ENCODE data around the gene GXYLT2. TPM values are rescaled to one million over a fixed set of nuclear protein-coding genes. Genes with fewer than 3 reads are reported as not detected.

GXYLT2 gene
- total and polyA plus RNA-seq, 2 of the 13 experiments (the other 11 are each of a cell fraction or from before 2014, with no cell fraction given) = 4.3 to 6.9 TPM

DNA sequence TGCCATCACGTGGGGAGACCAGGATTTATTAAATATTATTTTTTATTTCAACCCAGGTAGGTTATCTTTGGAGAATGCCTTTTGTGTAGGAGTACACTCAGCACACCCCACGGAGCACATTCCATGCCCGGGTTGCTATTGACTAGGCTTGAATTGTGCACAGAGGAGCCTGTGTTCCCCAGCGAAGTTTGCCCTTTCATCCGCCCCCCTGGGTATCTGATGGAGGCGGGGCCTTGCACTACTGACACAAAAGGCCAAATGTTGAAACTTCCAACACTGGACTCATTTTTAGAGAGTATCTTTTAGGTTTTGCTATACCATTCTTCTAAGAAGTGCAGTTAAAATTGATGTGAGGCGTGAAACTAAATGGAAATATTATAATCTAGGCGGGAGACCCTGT is 69.5 kb downstream of the GXYLT2 start (continued):
- TF ChIP-seq, protein P1, sequence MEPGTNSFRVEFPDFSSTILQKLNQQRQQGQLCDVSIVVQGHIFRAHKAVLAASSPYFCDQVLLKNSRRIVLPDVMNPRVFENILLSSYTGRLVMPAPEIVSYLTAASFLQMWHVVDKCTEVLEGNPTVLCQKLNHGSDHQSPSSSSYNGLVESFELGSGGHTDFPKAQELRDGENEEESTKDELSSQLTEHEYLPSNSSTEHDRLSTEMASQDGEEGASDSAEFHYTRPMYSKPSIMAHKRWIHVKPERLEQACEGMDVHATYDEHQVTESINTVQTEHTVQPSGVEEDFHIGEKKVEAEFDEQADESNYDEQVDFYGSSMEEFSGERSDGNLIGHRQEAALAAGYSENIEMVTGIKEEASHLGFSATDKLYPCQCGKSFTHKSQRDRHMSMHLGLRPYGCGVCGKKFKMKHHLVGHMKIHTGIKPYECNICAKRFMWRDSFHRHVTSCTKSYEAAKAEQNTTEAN (CRISPR knock-in tag; conservative IDR thresholded peaks at IDR 0.05) = peak; percentile 100
- no peak for TF ChIP-seq SSRP1 (CRISPR knock-in tag; IDR thresholded peaks at IDR 0.05)
- TF ChIP-seq, protein P2, sequence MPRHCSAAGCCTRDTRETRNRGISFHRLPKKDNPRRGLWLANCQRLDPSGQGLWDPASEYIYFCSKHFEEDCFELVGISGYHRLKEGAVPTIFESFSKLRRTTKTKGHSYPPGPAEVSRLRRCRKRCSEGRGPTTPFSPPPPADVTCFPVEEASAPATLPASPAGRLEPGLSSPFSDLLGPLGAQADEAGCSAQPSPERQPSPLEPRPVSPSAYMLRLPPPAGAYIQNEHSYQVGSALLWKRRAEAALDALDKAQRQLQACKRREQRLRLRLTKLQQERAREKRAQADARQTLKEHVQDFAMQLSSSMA (CRISPR knock-in tag; IDR thresholded peaks at IDR 0.05) = no peak
- TF ChIP-seq MED13 (CRISPR knock-in tag; IDR thresholded peaks at IDR 0.05) = peak; percentile 46; the same call in 1 of the 2 replicates
- TF ChIP-seq ZNF782 (CRISPR knock-in tag; IDR thresholded peaks at IDR 0.05; ENCODE audit: borderline replicate concordance) = no peak
- no peak for TF ChIP-seq ZNF616 (CRISPR knock-in tag; IDR thresholded peaks at IDR 0.05; ENCODE audit: low read depth)
- TF ChIP-seq ZNF569 (CRISPR knock-in tag; IDR thresholded peaks at IDR 0.05; ENCODE audit: borderline replicate concordance) = no peak
- no peak for TF ChIP-seq PRPF4 (IDR thresholded peaks at IDR 0.05; ENCODE audit: low read depth, low read length, poor library complexity, severe bottlenecking)
- no peak for TF ChIP-seq RORA (CRISPR knock-in tag; IDR thresholded peaks at IDR 0.05)
- TF ChIP-seq ZNF382 (CRISPR knock-in tag; IDR thresholded peaks at IDR 0.05; ENCODE audit: borderline replicate concordance) = no peak
- TF ChIP-seq NRL (CRISPR knock-in tag; IDR thresholded peaks at IDR 0.05; ENCODE audit: borderline replicate concordance) = no peak
- no peak for TF ChIP-seq RBM39 (IDR thresholded peaks at IDR 0.05; ENCODE audit: low read depth, low read length, poor library complexity, severe bottlenecking)
- TF ChIP-seq ZNF180 (CRISPR knock-in tag; IDR thresholded peaks at IDR 0.05; ENCODE audit: borderline replicate concordance, low read depth) = no peak
- no peak for TF ChIP-seq ZNF3 (CRISPR knock-in tag; IDR thresholded peaks at IDR 0.05)
- no peak for TF ChIP-seq ZNF672 (CRISPR knock-in tag; IDR thresholded peaks at IDR 0.05)
- TF ChIP-seq, protein P3, sequence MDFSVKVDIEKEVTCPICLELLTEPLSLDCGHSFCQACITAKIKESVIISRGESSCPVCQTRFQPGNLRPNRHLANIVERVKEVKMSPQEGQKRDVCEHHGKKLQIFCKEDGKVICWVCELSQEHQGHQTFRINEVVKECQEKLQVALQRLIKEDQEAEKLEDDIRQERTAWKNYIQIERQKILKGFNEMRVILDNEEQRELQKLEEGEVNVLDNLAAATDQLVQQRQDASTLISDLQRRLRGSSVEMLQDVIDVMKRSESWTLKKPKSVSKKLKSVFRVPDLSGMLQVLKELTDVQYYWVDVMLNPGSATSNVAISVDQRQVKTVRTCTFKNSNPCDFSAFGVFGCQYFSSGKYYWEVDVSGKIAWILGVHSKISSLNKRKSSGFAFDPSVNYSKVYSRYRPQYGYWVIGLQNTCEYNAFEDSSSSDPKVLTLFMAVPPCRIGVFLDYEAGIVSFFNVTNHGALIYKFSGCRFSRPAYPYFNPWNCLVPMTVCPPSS (IDR thresholded peaks at IDR 0.05) = no peak
- no peak for TF ChIP-seq ZBTB7A (CRISPR knock-in tag; IDR thresholded peaks at IDR 0.05)
- no peak for TF ChIP-seq MTF2 (CRISPR knock-in tag; IDR thresholded peaks at IDR 0.05; ENCODE audit: borderline replicate concordance)
- TF ChIP-seq ZNF557 (CRISPR knock-in tag; IDR thresholded peaks at IDR 0.05) = no peak
- TF ChIP-seq, protein P4, sequence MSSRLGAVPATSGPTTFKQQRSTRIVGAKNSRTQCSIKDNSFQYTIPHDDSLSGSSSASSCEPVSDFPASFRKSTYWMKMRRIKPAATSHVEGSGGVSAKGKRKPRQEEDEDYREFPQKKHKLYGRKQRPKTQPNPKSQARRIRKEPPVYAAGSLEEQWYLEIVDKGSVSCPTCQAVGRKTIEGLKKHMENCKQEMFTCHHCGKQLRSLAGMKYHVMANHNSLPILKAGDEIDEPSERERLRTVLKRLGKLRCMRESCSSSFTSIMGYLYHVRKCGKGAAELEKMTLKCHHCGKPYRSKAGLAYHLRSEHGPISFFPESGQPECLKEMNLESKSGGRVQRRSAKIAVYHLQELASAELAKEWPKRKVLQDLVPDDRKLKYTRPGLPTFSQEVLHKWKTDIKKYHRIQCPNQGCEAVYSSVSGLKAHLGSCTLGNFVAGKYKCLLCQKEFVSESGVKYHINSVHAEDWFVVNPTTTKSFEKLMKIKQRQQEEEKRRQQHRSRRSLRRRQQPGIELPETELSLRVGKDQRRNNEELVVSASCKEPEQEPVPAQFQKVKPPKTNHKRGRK (CRISPR knock-in tag; IDR thresholded peaks at IDR 0.05) = no peak
- no peak for TF ChIP-seq ZC3H13 (CRISPR knock-in tag; IDR thresholded peaks at IDR 0.05)
- no peak for TF ChIP-seq TAF15 (IDR thresholded peaks at IDR 0.05; ENCODE audit: low read depth, low read length, poor library complexity, severe bottlenecking)

Measured in HepG2 (cell line).